Measurements from ENCODE around the gene CHKA.

The CHKA gene

DNA sequence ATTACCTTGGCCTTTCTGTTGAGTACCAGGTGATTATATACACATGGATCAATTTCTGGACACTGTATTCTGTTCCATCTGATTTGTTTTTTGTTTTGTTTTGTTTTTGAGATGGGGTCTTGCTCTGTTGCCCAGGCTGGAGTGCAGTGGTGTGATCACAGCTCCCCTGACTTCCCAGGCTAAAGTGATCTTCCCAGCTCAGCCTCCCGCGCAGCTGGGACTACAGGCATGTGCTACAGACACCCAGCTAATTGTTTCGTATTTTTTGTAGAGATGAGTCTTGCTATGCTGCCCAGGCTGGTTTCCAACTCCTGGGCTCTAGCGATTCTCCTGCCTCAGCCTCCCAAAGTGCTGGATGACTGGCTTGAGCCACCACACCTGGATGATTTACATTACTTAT is 63.4 kb downstream of the CHKA start:
- H3K9ac ChIP-seq (ENCODE audit: low read length): no peak overlapping the region
- H3K4me3 ChIP-seq (ENCODE audit: low read length): no peak overlapping the region
- no peaks in the 10 kb centered on the region for H3K27me3 ChIP-seq (replicated peaks; ENCODE audit: insufficient read depth, low read length)
- no peak for DNase-seq
- no peaks in the 10 kb centered on the region for H3K4me1 ChIP-seq (ENCODE audit: low read length)
- H3K79me2 ChIP-seq (ENCODE audit: low read length): no peaks in the 10 kb centered on the region
- no peaks in the 10 kb centered on the region for H3K36me3 ChIP-seq (replicated peaks; ENCODE audit: insufficient read depth, low read length)
- no peaks in the 10 kb centered on the region for H4K20me1 ChIP-seq (ENCODE audit: insufficient read depth, low read length)
- no peak overlapping the region for H2AFZ ChIP-seq (ENCODE audit: low read length)
- H3K27ac ChIP-seq (ENCODE audit: low read length): no peak overlapping the region
- H3K9me2 ChIP-seq (replicated peaks; ENCODE audit: insufficient read depth, low read length): no peaks in the 10 kb centered on the region
- no peak for TF ChIP-seq EZH2 (optimal IDR thresholded peaks at IDR 0.05; ENCODE audit: low read depth, low read length)
- no peak for TF ChIP-seq CTCF (IDR thresholded peaks at IDR 0.05; ENCODE audit: low read length)
- TF ChIP-seq EZH2phosphoT487 (IDR thresholded peaks at IDR 0.05; ENCODE audit: low read length): no peak
- no peak overlapping the region for H3K4me2 ChIP-seq (ENCODE audit: low read depth, low read length)
- H3K9me3 ChIP-seq (replicated peaks; ENCODE audit: insufficient read depth, low read length): no peaks in the 10 kb centered on the region
- H3F3A ChIP-seq (ENCODE audit: insufficient read depth, low read length): peaks cover 6% of the 10 kb centered on the region; the same call in 1 of the 2 replicates

GRCh38 chr11:68056317-68057285 is 64.6 kb downstream of the CHKA start:
- Histone ChIP-seq H3K27ac (ENCODE audit: low read length) (no peak overlapping the region), H3K79me2 (ENCODE audit: low read length) (no peaks in the 10 kb centered on the region), H2AFZ (ENCODE audit: low read length) (no peak overlapping the region), H4K20me1 (ENCODE audit: insufficient read depth, low read length) (no peaks in the 10 kb centered on the region), H3K4me1 (ENCODE audit: low read length) (no peaks in the 10 kb centered on the region), H3K9me3 (replicated peaks; ENCODE audit: insufficient read depth, low read length) (no peaks in the 10 kb centered on the region), H3K9ac (ENCODE audit: low read length) (no peak overlapping the region), H3K4me3 (ENCODE audit: low read length) (no peak overlapping the region), H3K9me2 (replicated peaks; ENCODE audit: insufficient read depth, low read length) (no peaks in the 10 kb centered on the region), H3F3A (ENCODE audit: insufficient read depth, low read length) (peaks cover 8% of the 10 kb centered on the region; the same call in 1 of the 2 replicates), H3K27me3 (replicated peaks; ENCODE audit: insufficient read depth, low read length) (no peaks in the 10 kb centered on the region), H3K4me2 (ENCODE audit: low read depth, low read length) (no peak overlapping the region), H3K36me3 (replicated peaks; ENCODE audit: insufficient read depth, low read length) (no peaks in the 10 kb centered on the region)
- TF ChIP-seq EZH2 (optimal IDR thresholded peaks at IDR 0.05; ENCODE audit: low read depth, low read length): no peak
- no peak for TF ChIP-seq EZH2phosphoT487 (IDR thresholded peaks at IDR 0.05; ENCODE audit: low read length)
- TF ChIP-seq CTCF (IDR thresholded peaks at IDR 0.05; ENCODE audit: low read length): no peak
- DNase-seq: no peak

DNA sequence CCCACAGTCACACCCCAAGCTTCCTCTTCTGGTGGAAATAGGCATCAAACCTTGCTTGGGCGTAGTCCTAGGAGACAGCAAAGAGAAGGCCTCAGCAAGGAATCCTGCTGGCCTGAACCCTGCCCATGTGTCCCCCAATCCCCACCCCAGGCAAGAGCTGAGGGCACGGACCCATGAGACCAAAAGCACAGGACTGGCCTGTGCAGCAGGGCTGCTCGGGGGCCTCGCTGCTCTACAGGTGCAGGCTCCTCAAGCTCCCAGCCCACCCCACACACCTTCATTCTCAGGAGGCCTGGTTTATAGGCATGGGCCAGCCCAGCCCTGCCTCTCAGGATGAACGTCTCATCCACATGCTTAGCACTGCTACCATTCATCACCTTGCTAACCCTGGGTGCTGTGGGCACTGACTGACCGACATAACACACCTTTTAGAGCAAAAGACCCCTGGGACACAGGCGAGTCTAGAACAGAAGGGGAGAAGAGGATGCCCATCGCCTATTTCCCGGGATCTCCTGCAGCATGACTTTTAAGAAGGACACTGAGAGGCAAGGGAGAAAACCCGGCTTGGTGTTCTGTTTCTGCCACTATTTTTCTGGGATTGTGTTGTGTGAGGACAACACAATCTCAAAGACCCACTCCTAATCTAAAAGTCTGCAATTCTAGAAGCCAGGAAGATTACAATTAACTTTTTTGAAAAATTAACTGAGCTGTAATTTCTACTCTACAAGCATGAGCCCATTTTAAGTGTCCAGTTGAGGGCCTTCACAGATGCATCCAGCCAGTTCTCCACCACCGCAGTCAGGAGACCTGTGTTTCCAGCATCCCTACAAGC is 67.0 kb downstream of the CHKA start:
- Histone ChIP-seq H4K20me1 (ENCODE audit: insufficient read depth, low read length) (no peaks in the 10 kb centered on the region), H3K27ac (ENCODE audit: low read length) (no peak overlapping the region)

More for the DNA sequence above, 67.0 kb downstream of the CHKA start:
- H3K9me3 ChIP-seq (replicated peaks; ENCODE audit: insufficient read depth, low read length): no peaks in the 10 kb centered on the region
- TF ChIP-seq EZH2phosphoT487 (IDR thresholded peaks at IDR 0.05; ENCODE audit: low read length) (no peak), EZH2 (optimal IDR thresholded peaks at IDR 0.05; ENCODE audit: low read depth, low read length) (no peak), CTCF (IDR thresholded peaks at IDR 0.05; ENCODE audit: low read length) (no peak)
- no peaks in the 10 kb centered on the region for H3K9me2 ChIP-seq (replicated peaks; ENCODE audit: insufficient read depth, low read length)
- no peak for DNase-seq
- no peaks in the 10 kb centered on the region for H3K27me3 ChIP-seq (replicated peaks; ENCODE audit: insufficient read depth, low read length)
- H3K36me3 ChIP-seq (replicated peaks; ENCODE audit: insufficient read depth, low read length): no peaks in the 10 kb centered on the region; the same call in 1 of the 2 replicates
- H3K9ac ChIP-seq (ENCODE audit: low read length): no peak overlapping the region
- no peak overlapping the region for H2AFZ ChIP-seq (ENCODE audit: low read length)
- H3K79me2 ChIP-seq (ENCODE audit: low read length): no peaks in the 10 kb centered on the region; the same call in 1 of the 2 replicates
- H3K4me1 ChIP-seq (ENCODE audit: low read length): no peaks in the 10 kb centered on the region
- H3K4me3 ChIP-seq (ENCODE audit: low read length): no peak overlapping the region
- H3K4me2 ChIP-seq (ENCODE audit: low read depth, low read length): no peak overlapping the region
- H3F3A ChIP-seq (ENCODE audit: insufficient read depth, low read length): peaks cover 8% of the 10 kb centered on the region; the same call in 1 of the 2 replicates

Measured in MM.1S (cell line).